B cell (primary cell): ENCODE results near the gene MYLK2. TPM values are rescaled to one million over a fixed set of nuclear protein-coding genes. Genes with fewer than 3 reads are reported as not detected.
"Not testable (repeated sequence)": the region's sequence is repeated elsewhere in the genome, so short reads cannot be mapped to it uniquely, and the experiment has no call there.

Source experiments
- ATAC-seq: fragments of 200-7000 bp; cut with Tn5 transposase; one replicate; pipeline ENCODE4 v1.10.0; 2021; ENCODE audit warnings: low read depth, mild to moderate bottlenecking, moderate number of reproducible peaks, moderate library complexity
- CTCF ChIA-PET: fragments of 350-600 bp; sonication (Branson Sonifier 250); formaldehyde crosslinking; loops from one replicate; lab custom pipeline; 2021; ENCODE audit warnings: antibody characterized with exemption, inconsistent platforms; lab: Charles Lee
- POLR2A ChIA-PET: fragments of 350-600 bp; sonication (Branson Sonifier 250); formaldehyde crosslinking; loops from one replicate; lab custom pipeline; 2021; ENCODE audit warnings: antibody characterized with exemption; lab: Charles Lee
- DNase-seq: peaks from one replicate; pipeline ENCODE4 v3.0.0; 2013
- H2AFZ ChIP-seq: 2 replicates; pipeline ENCODE4 v1.6.1; 2012; ENCODE audit warnings: mild to moderate bottlenecking, low read depth, low read length; ENCODE audit not compliant: insufficient read depth, poor library complexity, severe bottlenecking
- H3K27ac ChIP-seq, 2 donors: 1 replicate in 1 of 2; 2 replicates in 1 of 2; pipeline ENCODE4 v1.5.1; 2012 to 2013; ENCODE audit warnings: low read length in 2 of 2, mild to moderate bottlenecking in 2 of 2, moderate library complexity in 1 of 2
- H3K27me3 ChIP-seq, 4 experiments: fragments of 200-600 bp in 1 of 4; sonication (generic) in 1 of 4; replicated peaks in 1 of 4; 1 replicate in 2 of 4; 2 replicates in 2 of 4; pipeline versions ENCODE4 v1.6.1 to v1.7.0; 2013 to 2016; ENCODE audit warnings: low read length in 3 of 4, mild to moderate bottlenecking in 2 of 4, mixed read lengths in 1 of 4, moderate library complexity in 1 of 4; ENCODE audit not compliant: insufficient read depth in 4 of 4, control insufficient read depth in 3 of 4; ENCODE audit errors: control extremely low read depth in 1 of 4
- H3K36me3 ChIP-seq, 2 experiments: replicated peaks in 1 of 2; 1 replicate in 1 of 2; 2 replicates in 1 of 2; pipeline versions ENCODE4 v1.6.1 to v1.7.1; 2013; ENCODE audit warnings: low read length in 1 of 2; ENCODE audit not compliant: insufficient read depth in 2 of 2, control insufficient read depth in 1 of 2; ENCODE audit errors: control extremely low read depth in 1 of 2, extremely low read depth in 1 of 2
- H3K4me1 ChIP-seq, 2 donors: fragments of 200-600 bp in 1 of 2; sonication (generic) in 1 of 2; 1 replicate in 1 of 2; 2 replicates in 1 of 2; pipeline versions ENCODE4 v1.5.1 to v1.6.1; 2013 to 2017; ENCODE audit warnings: low read length in 2 of 2; ENCODE audit not compliant: control insufficient read depth in 2 of 2, insufficient read depth in 2 of 2
- H3K4me2 ChIP-seq: replicated peaks from 2 replicates; pipeline ENCODE3; 2012; ENCODE audit warnings: mild to moderate bottlenecking, low read depth, low read length; ENCODE audit not compliant: poor library complexity, severe bottlenecking
- H3K4me3 ChIP-seq, 5 experiments: fragments of 200-600 bp in 1 of 5; sonication (generic) in 1 of 5; 1 replicate in 3 of 5; 2 replicates in 2 of 5; pipeline versions ENCODE4 v1.5.1 to v1.7.0; 2011 to 2016; ENCODE audit warnings: low read length in 4 of 5, mild to moderate bottlenecking in 4 of 5, low read depth in 2 of 5, control low read depth in 1 of 5, moderate library complexity in 1 of 5; ENCODE audit not compliant: insufficient read depth in 1 of 5; ENCODE audit errors: control extremely low read depth in 1 of 5, extremely low read depth in 1 of 5
- H3K79me2 ChIP-seq: fragments of 200-600 bp; sonication (generic); one replicate; pipeline ENCODE4 v1.6.0; 2016; ENCODE audit warnings: low read length; ENCODE audit not compliant: control insufficient read depth, insufficient read depth
- H3K9ac ChIP-seq: fragments of 200-600 bp; sonication (generic); 2 replicates; pipeline ENCODE4 v1.6.1; 2017; ENCODE audit warnings: mild to moderate bottlenecking, low read length, moderate library complexity
- H3K9me3 ChIP-seq, 3 donors: one replicate each; pipeline versions ENCODE4 v1.6.1 to v1.7.1; 2013; ENCODE audit warnings: low read length in 2 of 3; ENCODE audit not compliant: control insufficient read depth in 2 of 3, insufficient read depth in 1 of 3; ENCODE audit errors: control extremely low read depth in 1 of 3
- H4K20me1 ChIP-seq: 2 replicates; pipeline ENCODE4 v1.6.0; 2012; ENCODE audit warnings: mild to moderate bottlenecking, low read length; ENCODE audit not compliant: insufficient read depth, control insufficient read depth, poor library complexity, severe bottlenecking
- H3K27ac Mint-ChIP-seq: one replicate; pipeline ENCODE4 v1.8.0; 2021; ENCODE audit warnings: mixed read lengths
- H3K27me3 Mint-ChIP-seq: one replicate; pipeline ENCODE4 v1.8.0; 2021; ENCODE audit warnings: mixed read lengths
- H3K4me1 Mint-ChIP-seq: one replicate; pipeline ENCODE4 v1.8.0; 2021; ENCODE audit warnings: mixed read lengths
- H3K4me3 Mint-ChIP-seq: one replicate; pipeline ENCODE4 v1.8.0; 2021; ENCODE audit warnings: mixed read lengths
- H3K9me3 Mint-ChIP-seq: one replicate; pipeline ENCODE4 v1.8.0; 2022; ENCODE audit warnings: mixed read lengths; ENCODE audit not compliant: insufficient read depth
- EZH2 ChIP-seq: IDR thresholded peaks from 2 replicates; pipeline ENCODE4 v1.6.1; 2012; ENCODE audit warnings: borderline replicate concordance, low read depth, mild to moderate bottlenecking, moderate library complexity, low read length; ENCODE audit not compliant: insufficient read depth, poor library complexity, severe bottlenecking
- WGBS: methylation state at CpG from one replicate; pipeline ENCODE4 v1.1.5; 2013; ENCODE audit warnings: missing lambda C conversion rate; ENCODE audit not compliant: insufficient coverage; 5-methylcytosine and 5-hydroxymethylcytosine counted together
- intact Hi-C: fragments of 100-400 bp; cut with micrococcal nuclease; formaldehyde crosslinking; loops from one replicate; pipeline ENCODE4 v1.10.0; 2022
- polyA plus RNA-seq: library from polyadenylated mRNA; depleted of rRNA; stranded (reverse); fragments of >200 nt; gene quantifications from 2 replicates; pipeline ENCODE4 v1.2.3, GENCODE V29; 2012
- total RNA-seq, 2 donors: library from RNA; stranded (reverse); fragments of 120-200 nt in 1 of 2; gene quantifications; 1 replicate in 1 of 2; 2 replicates in 1 of 2; pipeline versions ENCODE4 v1.2.3 to v1.2.4, GENCODE V29; 2013 to 2022
- TF ChIP-seq, protein P1 (sequence below): fragments of 200-600 bp; IDR thresholded peaks from one replicate; pipeline ENCODE4 v1.8.0; 2022; ENCODE audit warnings: antibody characterized with exemption, mild to moderate bottlenecking

The MYLK2 gene
- total and polyA plus RNA-seq, 2 donors (not counting 1 experiment from before 2014, with no cell fraction given), result not detected

DNA sequence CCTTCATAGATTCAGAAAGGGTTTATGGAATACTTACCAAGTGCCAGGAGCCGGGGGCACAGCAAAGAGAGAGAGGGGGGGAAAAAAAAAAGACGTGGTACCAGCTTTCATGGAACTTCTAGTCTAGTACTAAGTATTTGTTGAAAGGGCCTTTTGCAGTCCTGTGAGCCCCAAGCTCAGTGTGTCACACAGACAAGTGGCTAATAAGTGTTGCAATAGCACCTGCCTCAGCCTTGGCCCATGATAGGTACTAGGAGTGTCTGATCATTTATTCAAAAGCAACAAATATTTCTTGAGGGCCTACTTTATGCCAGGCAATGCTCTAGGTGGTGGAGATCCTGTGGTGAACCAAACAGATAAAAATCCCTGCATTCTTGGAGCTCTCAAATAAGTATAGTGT is 7.9 kb downstream of the MYLK2 start:
- Histone ChIP-seq H3K9me3 (no peaks in the 10 kb centered on the region), H3K4me1 (peaks cover 6 to 8% of the 10 kb centered on the region in 2 donors), H3K36me3 (no peaks in the 10 kb centered on the region), H3K27ac (no peak overlapping the region), H3K27me3 (peaks cover 0 to 9% (median 0%) of the 10 kb centered on the region in 4 experiments), H2AFZ (no peak overlapping the region), H3K9ac (no peak overlapping the region), H3K4me2 (no peak overlapping the region), H3K79me2 (no peaks in the 10 kb centered on the region), H3K4me3 (no peak overlapping the region), H4K20me1 (no peaks in the 10 kb centered on the region)
- intact Hi-C loops, result no loop called here
- Mint-ChIP-seq H3K9me3 (no peaks in the 10 kb centered on the region), H3K27ac (no peak overlapping the region), H3K4me3 (no peak overlapping the region), H3K27me3 (peaks cover 3% of the 10 kb centered on the region), H3K4me1 (peaks cover 12% of the 10 kb centered on the region)
- no peak for DNase-seq
- ChIA-PET POLR2A (no interaction called here), CTCF (interaction anchor here (0.8 to 1.1 kb wide), 2 partner anchors 11 to 20 kb away, joined by 3 to 4 read pairs; no protein-coding TSS in a partner anchor)
- 82% methylated on average over 2 of the region's 2 CpGs for WGBS
- no peak for ATAC-seq
- TF ChIP-seq EZH2, result no peak
- TF ChIP-seq, protein P1, sequence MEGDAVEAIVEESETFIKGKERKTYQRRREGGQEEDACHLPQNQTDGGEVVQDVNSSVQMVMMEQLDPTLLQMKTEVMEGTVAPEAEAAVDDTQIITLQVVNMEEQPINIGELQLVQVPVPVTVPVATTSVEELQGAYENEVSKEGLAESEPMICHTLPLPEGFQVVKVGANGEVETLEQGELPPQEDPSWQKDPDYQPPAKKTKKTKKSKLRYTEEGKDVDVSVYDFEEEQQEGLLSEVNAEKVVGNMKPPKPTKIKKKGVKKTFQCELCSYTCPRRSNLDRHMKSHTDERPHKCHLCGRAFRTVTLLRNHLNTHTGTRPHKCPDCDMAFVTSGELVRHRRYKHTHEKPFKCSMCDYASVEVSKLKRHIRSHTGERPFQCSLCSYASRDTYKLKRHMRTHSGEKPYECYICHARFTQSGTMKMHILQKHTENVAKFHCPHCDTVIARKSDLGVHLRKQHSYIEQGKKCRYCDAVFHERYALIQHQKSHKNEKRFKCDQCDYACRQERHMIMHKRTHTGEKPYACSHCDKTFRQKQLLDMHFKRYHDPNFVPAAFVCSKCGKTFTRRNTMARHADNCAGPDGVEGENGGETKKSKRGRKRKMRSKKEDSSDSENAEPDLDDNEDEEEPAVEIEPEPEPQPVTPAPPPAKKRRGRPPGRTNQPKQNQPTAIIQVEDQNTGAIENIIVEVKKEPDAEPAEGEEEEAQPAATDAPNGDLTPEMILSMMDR, result no peak

DNA sequence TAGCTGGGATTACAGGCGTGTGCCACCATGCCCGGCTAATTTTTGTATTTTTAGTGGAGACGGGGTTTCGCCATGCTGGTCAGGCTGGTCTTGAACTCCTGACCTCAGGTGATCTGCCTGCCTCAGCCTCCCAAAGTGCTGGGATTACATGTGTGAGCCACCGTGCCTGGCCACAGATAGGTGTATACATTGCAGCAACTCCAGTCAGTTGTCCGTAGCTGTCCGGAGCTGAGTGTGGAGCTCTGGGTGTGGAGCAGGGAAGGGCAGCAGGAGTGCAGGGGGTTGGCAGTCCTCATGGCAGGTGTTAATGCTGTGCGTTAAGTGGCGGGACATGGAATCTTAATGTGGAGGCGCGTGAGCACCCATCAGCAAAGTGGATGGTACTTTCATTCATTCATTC is 8.9 kb downstream of the MYLK2 start:
- H3K27me3 Mint-ChIP-seq, H4K20me1 ChIP-seq, POLR2A ChIA-PET, H3K79me2 ChIP-seq, H3K9me3 Mint-ChIP-seq, ATAC-seq, intact Hi-C loops, H3K36me3 ChIP-seq, H2AFZ ChIP-seq, H3K4me3 ChIP-seq, H3K27ac Mint-ChIP-seq, H3K27me3 ChIP-seq, CTCF ChIA-PET, H3K4me1 Mint-ChIP-seq, H3K4me2 ChIP-seq, H3K9me3 ChIP-seq, H3K27ac ChIP-seq, H3K9ac ChIP-seq, DNase-seq, H3K4me1 ChIP-seq, H3K4me3 Mint-ChIP-seq: not testable (repeated sequence)
- WGBS, result 100% methylated on average over 7 of the region's 11 CpGs
